ENCODE results near the gene CEP170B.

- TF ChIP-seq, protein P1, sequence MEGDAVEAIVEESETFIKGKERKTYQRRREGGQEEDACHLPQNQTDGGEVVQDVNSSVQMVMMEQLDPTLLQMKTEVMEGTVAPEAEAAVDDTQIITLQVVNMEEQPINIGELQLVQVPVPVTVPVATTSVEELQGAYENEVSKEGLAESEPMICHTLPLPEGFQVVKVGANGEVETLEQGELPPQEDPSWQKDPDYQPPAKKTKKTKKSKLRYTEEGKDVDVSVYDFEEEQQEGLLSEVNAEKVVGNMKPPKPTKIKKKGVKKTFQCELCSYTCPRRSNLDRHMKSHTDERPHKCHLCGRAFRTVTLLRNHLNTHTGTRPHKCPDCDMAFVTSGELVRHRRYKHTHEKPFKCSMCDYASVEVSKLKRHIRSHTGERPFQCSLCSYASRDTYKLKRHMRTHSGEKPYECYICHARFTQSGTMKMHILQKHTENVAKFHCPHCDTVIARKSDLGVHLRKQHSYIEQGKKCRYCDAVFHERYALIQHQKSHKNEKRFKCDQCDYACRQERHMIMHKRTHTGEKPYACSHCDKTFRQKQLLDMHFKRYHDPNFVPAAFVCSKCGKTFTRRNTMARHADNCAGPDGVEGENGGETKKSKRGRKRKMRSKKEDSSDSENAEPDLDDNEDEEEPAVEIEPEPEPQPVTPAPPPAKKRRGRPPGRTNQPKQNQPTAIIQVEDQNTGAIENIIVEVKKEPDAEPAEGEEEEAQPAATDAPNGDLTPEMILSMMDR (IDR thresholded peaks at IDR 0.05), result no peak
- no peak for TF ChIP-seq POLR2A (IDR thresholded peaks at IDR 0.05)
These were observed 19.9 kb upstream of the CEP170B start for GRCh38 chr14:104845033-104845666.

Data from testis (tissue), 2 donors.